ENCODE results near the gene CAVIN4.

CAVIN4 gene

GRCh38 chr9:100577776-100578448 lies at the start of gene CAVIN4:
TSS of gene CAVIN4 (plus strand) at chr9:100578079. CDS start at chr9:100578144, 65 bp downstream.
- no peak for DNase-seq

DNA sequence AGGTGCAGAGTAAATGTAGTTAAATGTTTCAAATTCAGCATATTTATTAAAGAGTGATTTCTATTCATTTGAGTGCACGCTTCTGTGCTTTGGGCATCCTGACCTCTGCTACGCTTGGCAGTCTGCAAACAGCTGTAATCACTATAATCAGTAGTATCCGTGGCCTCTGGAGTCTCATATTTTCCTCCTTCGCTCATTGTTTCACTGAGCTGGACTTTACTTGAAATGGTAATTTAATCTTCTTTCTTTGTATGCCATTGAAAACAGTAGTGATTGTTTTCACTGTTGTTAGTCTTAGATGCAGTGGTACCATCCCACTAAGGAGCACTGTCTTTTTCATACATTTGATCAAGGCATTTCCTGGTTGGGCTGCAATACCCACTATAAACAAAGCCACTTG lies 43.5 kb upstream of the CAVIN4 start:
- DNase-seq = no peak

GRCh38 chr9:100540327-100540726 lies 37.6 kb upstream of the CAVIN4 start:
- DNase-seq = no peak

DNA sequence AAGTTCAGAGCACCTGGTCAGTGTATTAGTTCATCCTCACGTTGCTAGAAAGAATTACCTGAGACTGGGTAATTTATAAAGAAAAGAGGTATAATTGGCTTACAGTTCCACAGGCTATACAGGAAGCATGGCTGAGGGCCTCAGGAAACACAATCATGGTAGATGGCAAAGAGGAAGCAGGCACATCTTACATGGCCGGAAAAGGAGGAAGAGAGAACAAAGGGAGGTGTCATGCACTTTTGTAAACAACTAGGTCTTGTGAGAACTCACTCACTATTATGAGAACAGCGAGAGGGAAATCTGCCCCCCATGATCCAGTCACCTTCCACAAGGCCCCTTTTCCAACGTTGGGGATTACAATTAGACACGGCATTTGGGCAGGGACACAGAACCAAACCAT lies 28.8 kb upstream of the CAVIN4 start:
- DNase-seq = no peak

DNA sequence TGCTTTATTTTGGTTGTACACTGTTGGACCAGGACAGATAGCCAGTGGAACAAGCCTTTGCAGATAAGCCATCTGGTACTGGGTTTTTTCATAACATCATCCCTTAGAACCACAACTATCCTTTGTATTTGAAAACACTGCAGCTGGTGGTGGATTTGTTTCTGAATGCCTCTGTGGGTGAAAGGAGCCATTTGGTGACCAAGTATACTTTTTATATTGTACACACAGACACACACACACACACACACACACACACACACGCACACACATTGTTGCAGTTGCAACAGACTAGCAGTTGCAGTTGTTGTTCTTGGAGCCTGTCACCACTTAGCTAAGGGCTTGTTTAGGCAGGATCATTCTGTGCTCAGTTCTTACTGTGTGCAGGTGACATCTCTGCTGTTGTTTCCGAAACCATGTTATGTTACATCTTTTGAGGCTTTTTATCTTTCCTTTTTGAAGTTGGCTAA lies 22.9 kb upstream of the CAVIN4 start:
- DNase-seq = no peak

DNA sequence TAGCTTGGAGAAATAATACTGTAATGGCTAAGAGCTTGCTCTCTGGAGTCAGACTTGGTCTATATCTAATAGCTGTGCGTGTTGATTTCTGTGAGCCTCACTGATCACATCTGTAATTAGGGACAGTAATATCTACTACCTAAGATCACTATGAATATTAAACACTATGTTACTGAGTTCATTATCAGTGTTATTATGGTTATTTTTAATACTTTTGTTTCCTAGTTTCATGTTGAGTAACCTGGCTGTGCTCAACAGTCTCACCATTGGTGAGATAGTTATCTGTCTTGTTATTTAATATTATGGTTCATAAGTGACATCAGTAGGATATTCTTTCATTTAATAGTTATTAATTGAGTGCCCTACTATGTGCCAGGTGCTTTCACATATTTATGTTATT lies 22.4 kb upstream of the CAVIN4 start:
- no peak for DNase-seq

DNA sequence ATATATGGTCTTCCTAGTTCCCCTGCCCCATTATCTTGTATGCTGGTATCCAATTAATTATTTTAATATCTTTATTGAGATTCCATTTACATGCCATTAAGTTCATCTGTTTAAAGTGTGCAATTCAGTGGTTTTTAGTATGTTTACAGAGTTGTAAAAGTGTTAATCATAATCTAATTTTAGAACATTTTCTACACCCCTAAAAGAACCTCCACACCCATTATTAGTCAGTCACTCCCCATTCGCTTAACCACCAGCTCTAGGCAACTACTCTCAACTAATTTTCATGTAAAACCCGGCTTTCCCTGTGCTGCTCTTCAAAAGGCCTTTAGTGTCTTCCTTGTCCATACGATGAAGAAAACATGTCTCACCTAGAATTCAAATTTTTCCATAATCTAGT lies 20.8 kb upstream of the CAVIN4 start:
- no peak for DNase-seq

GRCh38 chr9:100561256-100561655 lies 16.6 kb upstream of the CAVIN4 start:
- DNase-seq = no peak

DNA sequence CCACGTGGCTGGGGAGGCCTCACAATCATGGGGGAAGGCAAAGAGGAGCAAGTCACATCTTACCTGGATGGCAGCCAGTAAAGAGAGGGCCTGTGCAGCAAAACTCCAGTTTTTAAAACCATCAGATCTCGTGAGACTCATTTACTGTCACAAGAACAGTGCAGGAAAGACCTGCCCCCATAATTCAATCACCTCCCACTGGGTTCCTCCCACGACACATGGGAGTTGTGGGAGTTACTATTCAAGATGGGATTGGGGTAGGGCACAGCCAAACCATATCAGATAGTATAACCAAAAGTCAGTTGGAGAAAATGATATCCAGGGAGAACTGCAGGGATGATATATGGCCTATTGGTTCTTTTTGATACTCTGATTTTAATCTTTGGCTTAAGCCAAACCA lies 10.0 kb upstream of the CAVIN4 start:
- no peak for DNase-seq

DNA sequence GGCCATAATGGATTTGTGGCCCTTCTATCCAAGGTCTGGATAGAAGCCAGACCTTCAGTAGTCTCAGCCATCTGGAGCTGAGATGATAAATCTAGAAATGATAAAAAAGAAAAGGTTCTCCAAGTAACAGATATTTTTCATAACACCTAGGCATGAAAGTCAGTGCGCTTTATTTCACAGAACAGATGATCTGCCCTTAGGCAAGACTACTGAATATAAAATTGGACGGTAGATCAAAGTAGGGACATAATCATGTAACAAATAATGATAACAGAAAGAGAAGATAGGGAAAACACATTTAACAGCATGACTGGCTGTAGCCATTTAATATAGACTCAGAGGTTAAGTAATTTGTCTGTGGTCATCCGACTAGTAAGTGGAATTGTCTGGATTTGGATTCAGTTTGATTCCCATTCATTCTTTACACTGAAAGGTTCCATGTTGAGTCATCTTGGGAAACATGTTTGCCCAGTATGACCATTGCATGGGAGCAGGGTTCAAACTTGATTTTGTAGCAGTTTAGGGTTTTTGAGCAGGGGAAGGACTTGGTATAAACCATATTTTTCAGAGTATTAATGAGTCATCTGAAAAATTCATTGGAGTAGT lies 4.1 kb upstream of the CAVIN4 start:
- no peak for DNase-seq

DNA sequence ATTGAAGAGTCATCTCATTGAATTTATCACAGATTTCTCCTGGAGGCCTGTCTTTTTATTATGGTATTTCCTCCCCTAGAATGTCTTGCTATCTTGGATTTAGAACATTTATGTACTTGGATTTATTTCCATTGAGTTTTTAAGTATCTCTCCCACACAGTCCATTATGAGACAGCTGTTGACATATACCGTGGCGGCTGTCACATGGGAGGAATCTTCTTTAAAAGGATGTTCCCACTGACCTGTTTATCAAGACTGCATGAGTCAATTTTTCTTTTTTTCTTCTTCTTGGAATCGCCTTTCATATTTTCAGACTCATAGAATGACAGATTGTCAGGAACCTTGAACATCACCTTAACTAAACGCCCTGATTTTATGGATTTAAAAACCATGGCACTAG lies 2.9 kb upstream of the CAVIN4 start:
- no peak for DNase-seq

DNA sequence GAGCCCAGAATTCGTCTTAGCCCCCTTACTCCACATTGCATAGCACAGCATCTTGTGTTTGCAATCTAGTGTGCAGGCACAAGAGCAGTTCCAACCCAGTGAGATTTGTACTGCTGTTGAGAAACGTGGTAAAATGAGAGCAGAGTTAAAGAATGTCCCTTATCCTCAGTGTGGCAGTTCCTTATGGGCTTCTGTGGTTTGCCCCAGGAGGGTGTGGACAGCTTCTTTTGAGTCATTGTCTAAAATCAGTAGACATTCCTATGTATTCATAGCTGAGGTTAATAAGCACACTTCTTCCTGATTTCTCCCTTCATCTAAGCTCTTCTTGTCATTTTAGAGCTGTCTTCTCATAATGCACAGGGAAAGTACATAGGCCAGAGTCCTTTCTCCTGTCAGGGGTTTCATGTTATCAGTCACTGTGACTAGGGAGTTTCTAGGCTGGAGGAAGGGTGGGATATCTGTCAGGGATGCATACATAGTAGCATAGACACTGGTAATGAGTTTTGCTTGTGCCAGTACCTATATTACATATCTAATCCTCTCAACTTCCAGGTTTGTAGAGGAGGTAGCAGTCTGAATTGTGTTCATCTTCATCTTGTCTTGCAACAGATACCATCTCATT lies 2.0 kb upstream of the CAVIN4 start:
- DNase-seq = no peak

DNA sequence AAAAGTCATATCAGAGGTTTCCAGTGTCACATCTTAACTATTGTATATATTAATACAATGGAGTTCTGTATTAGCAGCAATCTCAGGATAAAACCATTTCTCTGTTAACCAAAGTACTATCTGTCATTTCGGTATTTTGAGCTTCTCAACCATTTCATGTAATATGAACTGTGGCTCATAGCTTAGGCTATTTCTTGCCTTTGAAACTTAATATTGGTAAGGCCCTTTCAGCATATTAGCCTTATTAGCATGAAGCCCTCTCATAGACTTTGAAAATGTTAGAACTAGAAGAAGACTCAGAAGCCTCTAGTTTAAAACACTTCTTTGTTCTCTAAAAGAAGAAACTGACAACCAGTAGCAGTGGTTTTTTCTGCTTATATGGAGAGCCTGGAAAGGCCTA lies 731 bp downstream of the CAVIN4 start:
- no peak for DNase-seq

DNA sequence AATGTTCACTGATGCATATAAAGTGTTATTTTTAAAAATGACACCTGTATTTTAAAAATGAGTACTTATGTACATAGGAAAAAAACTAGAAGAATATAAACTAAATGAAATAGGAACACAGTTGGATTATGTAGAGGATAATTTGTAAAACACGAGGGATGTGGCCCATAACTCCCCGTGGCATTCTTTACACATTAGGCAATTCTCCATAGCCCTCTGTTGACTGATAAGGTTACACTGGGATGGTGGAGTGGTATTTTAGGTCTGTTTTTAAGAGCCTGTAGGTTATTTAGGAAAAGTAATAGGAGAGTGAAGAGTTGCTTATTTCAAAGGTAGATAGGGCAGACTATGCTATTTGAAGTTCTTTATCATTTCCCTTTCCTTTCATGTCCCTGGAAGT lies 1.8 kb downstream of the CAVIN4 start:
- DNase-seq = no peak

GRCh38 chr9:100580257-100580656 lies 2.4 kb downstream of the CAVIN4 start:
- no peak for DNase-seq

DNA sequence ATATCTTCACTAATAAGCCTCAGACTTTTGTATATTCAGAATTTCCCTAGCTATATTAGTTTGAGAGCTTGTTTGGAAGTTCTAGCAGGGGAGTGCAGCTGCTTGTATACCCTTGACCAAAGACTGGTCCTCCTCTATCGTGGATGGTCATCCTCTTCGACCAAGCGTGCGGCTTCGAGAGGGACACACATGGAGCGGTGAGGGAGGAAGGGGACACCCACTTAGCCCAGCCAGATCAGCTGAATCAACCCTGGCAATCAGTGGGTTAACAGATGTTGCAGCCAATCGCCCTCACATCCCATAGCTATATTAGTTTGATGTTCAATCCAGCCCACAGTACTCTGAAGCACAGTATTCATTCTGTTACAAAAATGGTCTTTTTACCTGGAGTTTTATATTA lies 3.2 kb downstream of the CAVIN4 start:
- no peak for DNase-seq

DNA sequence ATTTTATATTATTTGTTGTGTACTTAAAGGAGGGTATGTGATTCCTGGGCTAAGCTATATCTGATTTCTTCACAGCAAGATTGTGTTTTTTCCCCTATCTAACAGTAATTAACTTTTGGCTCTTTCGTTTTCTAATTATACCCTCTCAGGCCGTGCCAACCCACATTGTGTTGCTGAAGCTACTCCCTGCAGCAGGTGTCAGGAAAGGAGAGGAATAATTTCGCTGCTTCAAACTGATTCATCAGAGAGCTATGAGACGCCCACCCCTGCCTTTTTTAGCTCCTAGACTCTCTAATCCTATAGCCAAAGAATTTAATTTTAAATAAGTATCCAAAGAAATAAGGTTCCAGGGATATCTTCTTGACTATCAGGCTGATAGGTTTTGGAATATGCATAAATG lies 3.8 kb downstream of the CAVIN4 start:
- DNase-seq = no peak

- DNase-seq = no peak
Measured at GRCh38 chr9:100583014-100583802, 5.3 kb downstream of the CAVIN4 start.

DNA sequence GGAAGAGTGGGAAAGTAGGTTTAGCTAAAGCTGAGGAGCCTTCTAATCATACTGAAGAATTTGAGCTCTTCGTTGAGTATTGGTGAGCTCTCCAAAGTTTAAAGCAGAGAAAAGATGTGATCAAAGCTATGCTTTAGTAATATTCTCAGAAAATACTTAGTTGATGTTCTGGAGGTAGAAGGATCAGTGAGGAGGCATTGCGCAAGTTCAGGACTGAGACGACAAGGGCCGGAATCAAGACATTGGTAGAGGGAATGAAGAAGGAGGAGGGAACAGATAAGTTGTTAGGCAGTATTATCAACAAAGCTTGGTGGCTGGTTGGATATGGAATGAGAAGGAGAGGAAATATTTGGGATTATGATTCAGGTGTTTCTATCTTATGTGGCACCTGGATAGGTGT lies 7.1 kb downstream of the CAVIN4 start:
- no peak for DNase-seq

GRCh38 chr9:100586093-100586492 lies 8.2 kb downstream of the CAVIN4 start:
- no peak for DNase-seq

GRCh38 chr9:100587375-100587774 lies 9.5 kb downstream of the CAVIN4 start:
- DNase-seq = no peak

GRCh38 chr9:100589582-100589981 lies 11.7 kb downstream of the CAVIN4 start:
- no peak for DNase-seq

- no peak for DNase-seq
Measured at GRCh38 chr9:100590481-100590880, 12.6 kb downstream of the CAVIN4 start.

GRCh38 chr9:100591139-100591538 lies 13.3 kb downstream of the CAVIN4 start:
- no peak for DNase-seq

All from right forelimb (tissue), 1 donor.